IgD-negative memory B cell (primary cell): ENCODE data around the gene TRERF1. TPM values are rescaled to one million over a fixed set of nuclear protein-coding genes. Genes with fewer than 3 reads are reported as not detected.

Experiments
- H3K27ac Mint-ChIP-seq, 3 donors: one replicate each; pipeline ENCODE4 v1.8.0; 2020 to 2022; ENCODE audit warnings: mild to moderate bottlenecking in 3 of 3, mixed read lengths in 3 of 3, moderate library complexity in 1 of 3
- H3K27me3 Mint-ChIP-seq: one replicate; pipeline ENCODE4 v1.8.0; 2021; ENCODE audit warnings: mixed read lengths
- H3K36me3 Mint-ChIP-seq: one replicate; pipeline ENCODE4 v1.8.0; 2020; ENCODE audit warnings: mild to moderate bottlenecking, mixed read lengths
- H3K4me1 Mint-ChIP-seq, 3 donors: one replicate each; pipeline ENCODE4 v1.8.0; 2020 to 2022; ENCODE audit warnings: mixed read lengths in 3 of 3, mild to moderate bottlenecking in 1 of 3
- H3K4me3 Mint-ChIP-seq, 4 donors: one replicate each; pipeline ENCODE4 v1.8.0; 2020 to 2022; ENCODE audit warnings: mild to moderate bottlenecking in 4 of 4, mixed read lengths in 4 of 4, moderate library complexity in 3 of 4
- H3K9me3 Mint-ChIP-seq, 3 donors: one replicate each; pipeline ENCODE4 v1.8.0; 2020 to 2021; ENCODE audit warnings: mixed read lengths in 3 of 3, mild to moderate bottlenecking in 1 of 3
- polyA plus RNA-seq: library from polyadenylated mRNA; unstranded; fragments of 300-500 nt; fragmentation: Illumina TruSeq; gene quantifications from one replicate; pipeline ENCODE4 v1.2.3, GENCODE V29; 2021

Gene TRERF1
- polyA plus RNA-seq, 1 donor from 2014 or later, result 1.6 TPM

- H3K4me3 Mint-ChIP-seq, result no peak overlapping the region
- H3K27ac Mint-ChIP-seq, result no peak overlapping the region
- no peaks in the 10 kb centered on the region for H3K9me3 Mint-ChIP-seq
- H3K4me1 Mint-ChIP-seq, result peaks cover 24 to 36% (median 27%) of the 10 kb centered on the region in 3 donors
- H3K27me3 Mint-ChIP-seq, result peaks cover 4% of the 10 kb centered on the region
- peaks cover 4% of the 10 kb centered on the region for H3K36me3 Mint-ChIP-seq
These were observed 31.0 kb downstream of the TRERF1 start for GRCh38 chr6:42420741-42421140.

GRCh38 chr6:42419490-42420280 is 32.0 kb downstream of the TRERF1 start:
- H3K27me3 Mint-ChIP-seq, result peaks cover 3% of the 10 kb centered on the region
- no peak overlapping the region for H3K27ac Mint-ChIP-seq
- H3K36me3 Mint-ChIP-seq, result peaks cover 3% of the 10 kb centered on the region
- H3K4me1 Mint-ChIP-seq, result peaks cover 25 to 32% (median 30%) of the 10 kb centered on the region in 3 donors
- no peak overlapping the region for H3K4me3 Mint-ChIP-seq
- H3K9me3 Mint-ChIP-seq, result no peaks in the 10 kb centered on the region

- Mint-ChIP-seq H3K4me3 (no peak overlapping the region), H3K27ac (no peak overlapping the region), H3K27me3 (peaks cover 3% of the 10 kb centered on the region), H3K9me3 (no peaks in the 10 kb centered on the region), H3K36me3 (peaks cover 3% of the 10 kb centered on the region), H3K4me1 (peaks cover 24 to 35% (median 29%) of the 10 kb centered on the region in 3 donors)
These were observed 33.0 kb downstream of the TRERF1 start for GRCh38 chr6:42418724-42419123.

GRCh38 chr6:42417641-42418112 is 34.0 kb downstream of the TRERF1 start:
- Mint-ChIP-seq H3K9me3 (no peaks in the 10 kb centered on the region), H3K4me1 (peaks cover 16 to 28% (median 22%) of the 10 kb centered on the region in 3 donors), H3K27ac (peak overlapping the region in 2 of 3 donors; percentile 9 to 66), H3K27me3 (no peaks in the 10 kb centered on the region), H3K36me3 (peaks cover 3% of the 10 kb centered on the region), H3K4me3 (peak overlapping the region in 1 of 4 donors; percentile 60)

GRCh38 chr6:42411406-42411805 is 40.3 kb downstream of the TRERF1 start:
- Mint-ChIP-seq H3K4me1 (peaks cover 22 to 27% (median 27%) of the 10 kb centered on the region in 3 donors), H3K36me3 (peaks cover 1% of the 10 kb centered on the region), H3K27me3 (no peaks in the 10 kb centered on the region), H3K4me3 (no peak overlapping the region), H3K9me3 (no peaks in the 10 kb centered on the region), H3K27ac (no peak overlapping the region)

- Mint-ChIP-seq H3K36me3 (peaks cover 1% of the 10 kb centered on the region), H3K27me3 (peaks cover 1% of the 10 kb centered on the region), H3K4me3 (no peak overlapping the region), H3K4me1 (peaks cover 22 to 25% (median 23%) of the 10 kb centered on the region in 3 donors), H3K9me3 (no peaks in the 10 kb centered on the region), H3K27ac (no peak overlapping the region)
These were observed 40.9 kb downstream of the TRERF1 start for GRCh38 chr6:42410861-42411260.

GRCh38 chr6:42409581-42409980 is 42.1 kb downstream of the TRERF1 start:
- no peak overlapping the region for H3K4me3 Mint-ChIP-seq
- peaks cover 1% of the 10 kb centered on the region for H3K27me3 Mint-ChIP-seq
- no peak overlapping the region for H3K27ac Mint-ChIP-seq

GRCh38 chr6:42407379-42407778 is 44.3 kb downstream of the TRERF1 start:
- peaks cover 12 to 32% (median 23%) of the 10 kb centered on the region in 3 donors for H3K4me1 Mint-ChIP-seq
- H3K4me3 Mint-ChIP-seq, result no peak overlapping the region
- H3K27ac Mint-ChIP-seq, result peak overlapping the region in 1 of 3 donors; percentile 11
- no peaks in the 10 kb centered on the region for H3K9me3 Mint-ChIP-seq
- peaks cover 1% of the 10 kb centered on the region for H3K27me3 Mint-ChIP-seq
- H3K36me3 Mint-ChIP-seq, result peaks cover 1% of the 10 kb centered on the region

More at GRCh38 chr6:42409581-42409980, 42.1 kb downstream of the TRERF1 start:
- H3K4me1 Mint-ChIP-seq, result peaks cover 16 to 25% (median 20%) of the 10 kb centered on the region in 3 donors
- H3K36me3 Mint-ChIP-seq, result peaks cover 1% of the 10 kb centered on the region
- no peaks in the 10 kb centered on the region for H3K9me3 Mint-ChIP-seq

GRCh38 chr6:42406306-42407280 is 45.1 kb downstream of the TRERF1 start:
- Mint-ChIP-seq H3K27me3 (peaks cover 1% of the 10 kb centered on the region), H3K4me3 (no peak overlapping the region), H3K9me3 (no peaks in the 10 kb centered on the region), H3K27ac (no peak overlapping the region), H3K4me1 (peaks cover 12 to 34% (median 23%) of the 10 kb centered on the region in 3 donors), H3K36me3 (peaks cover 1% of the 10 kb centered on the region)

- peaks cover 1% of the 10 kb centered on the region for H3K36me3 Mint-ChIP-seq
- no peak overlapping the region for H3K4me3 Mint-ChIP-seq
- no peak overlapping the region for H3K27ac Mint-ChIP-seq
These were observed 46.7 kb downstream of the TRERF1 start for GRCh38 chr6:42405021-42405420.

GRCh38 chr6:42404484-42404883 is 47.2 kb downstream of the TRERF1 start:
- Mint-ChIP-seq H3K9me3 (no peaks in the 10 kb centered on the region), H3K4me1 (peaks cover 8 to 21% (median 12%) of the 10 kb centered on the region in 3 donors), H3K27ac (peak overlapping the region in 2 of 3 donors; percentile 71 to 83), H3K27me3 (peaks cover 1% of the 10 kb centered on the region), H3K36me3 (peaks cover 1% of the 10 kb centered on the region), H3K4me3 (no peak overlapping the region)

More at GRCh38 chr6:42405021-42405420, 46.7 kb downstream of the TRERF1 start:
- peaks cover 1% of the 10 kb centered on the region for H3K27me3 Mint-ChIP-seq
- H3K9me3 Mint-ChIP-seq, result no peaks in the 10 kb centered on the region
- peaks cover 12 to 26% (median 15%) of the 10 kb centered on the region in 3 donors for H3K4me1 Mint-ChIP-seq

- H3K9me3 Mint-ChIP-seq, result no peaks in the 10 kb centered on the region
- peaks cover 1% of the 10 kb centered on the region for H3K27me3 Mint-ChIP-seq
- H3K36me3 Mint-ChIP-seq, result peaks cover 1% of the 10 kb centered on the region
- H3K4me3 Mint-ChIP-seq, result peak overlapping the region in 2 of 4 donors; percentile 20 to 25
- peaks cover 4 to 20% (median 11%) of the 10 kb centered on the region in 3 donors for H3K4me1 Mint-ChIP-seq
- no peak overlapping the region for H3K27ac Mint-ChIP-seq
These were observed 47.9 kb downstream of the TRERF1 start for GRCh38 chr6:42403831-42404230.

- Mint-ChIP-seq H3K27ac (no peak overlapping the region), H3K4me3 (no peak overlapping the region), H3K27me3 (peaks cover 1% of the 10 kb centered on the region), H3K36me3 (peaks cover 1% of the 10 kb centered on the region), H3K9me3 (no peaks in the 10 kb centered on the region), H3K4me1 (peaks cover 4 to 20% (median 12%) of the 10 kb centered on the region in 3 donors)
These were observed 48.3 kb downstream of the TRERF1 start for GRCh38 chr6:42403421-42403820.

GRCh38 chr6:42402184-42402583 is 49.5 kb downstream of the TRERF1 start:
- Mint-ChIP-seq H3K27me3 (peaks cover 1% of the 10 kb centered on the region), H3K27ac (no peak overlapping the region), H3K4me1 (peaks cover 0 to 15% (median 10%) of the 10 kb centered on the region in 3 donors), H3K4me3 (peak overlapping the region in 1 of 4 donors; percentile 22), H3K9me3 (no peaks in the 10 kb centered on the region), H3K36me3 (no peaks in the 10 kb centered on the region)

GRCh38 chr6:42401613-42401951 is 50.1 kb downstream of the TRERF1 start:
- no peaks in the 10 kb centered on the region for H3K9me3 Mint-ChIP-seq
- H3K27me3 Mint-ChIP-seq, result peaks cover 1% of the 10 kb centered on the region
- no peak overlapping the region for H3K4me3 Mint-ChIP-seq
- H3K36me3 Mint-ChIP-seq, result no peaks in the 10 kb centered on the region
- H3K4me1 Mint-ChIP-seq, result peaks cover 6 to 13% (median 10%) of the 10 kb centered on the region in 3 donors
- no peak overlapping the region for H3K27ac Mint-ChIP-seq
